H1 (cell line): Measurements from ENCODE around the gene RAB31. TPM values are rescaled to one million over a fixed set of nuclear protein-coding genes. Genes with fewer than 3 reads are reported as not detected.

ENCODE experiments used
- CTCF ChIA-PET: fragments of 300-600 bp; sonication (Branson Sonifier 250); formaldehyde crosslinking; loops from one replicate; lab custom pipeline; 2021; ENCODE audit not compliant: partially characterized antibody; lab: Charles Lee
- POLR2A ChIA-PET: fragments of 300-600 bp; sonication (Branson Sonifier 250); formaldehyde crosslinking; loops from one replicate; lab custom pipeline; 2021; ENCODE audit warnings: inconsistent platforms; ENCODE audit not compliant: partially characterized antibody; lab: Charles Lee
- DNase-seq, 2 experiments: peaks; one replicate each; pipeline versions ENCODE4 v3.0.0 to v3.0.0-alpha.2; 2010 to 2022; ENCODE audit warnings: low spot score in 2 of 2, low read depth in 1 of 2, mixed read lengths in 1 of 2
- FAIRE-seq: peaks from 2 replicates; lab custom pipeline; 2011; peaks lifted over from hg19 to GRCh38; lab: Jason Lieb, UNC
- H2AFZ ChIP-seq: 2 replicates; pipeline ENCODE4 v1.8.1; 2012; ENCODE audit warnings: low read length, inconsistent platforms
- H2AK5ac ChIP-seq: 2 replicates; pipeline ENCODE4 v1.6.1; 2013; ENCODE audit warnings: low read depth, low read length
- H2BK120ac ChIP-seq: replicated peaks from 2 replicates; pipeline ENCODE3; 2013; ENCODE audit warnings: low read depth, low read length, inconsistent platforms
- H2BK12ac ChIP-seq: 2 replicates; pipeline ENCODE4 v1.6.1; 2013; ENCODE audit warnings: low read depth, low read length
- H2BK15ac ChIP-seq: 2 replicates; pipeline ENCODE4 v1.6.1; 2013; ENCODE audit warnings: low read length
- H2BK20ac ChIP-seq: 2 replicates; pipeline ENCODE4 v1.6.1; 2013; ENCODE audit warnings: low read length
- H2BK5ac ChIP-seq: 2 replicates; pipeline ENCODE4 v1.6.1; 2013; ENCODE audit warnings: low read depth, low read length
- H3K14ac ChIP-seq: 2 replicates; pipeline ENCODE4 v1.6.1; 2013; ENCODE audit warnings: inconsistent platforms; ENCODE audit not compliant: insufficient read length
- H3K18ac ChIP-seq: 2 replicates; pipeline ENCODE4 v1.6.1; 2013; ENCODE audit warnings: low read length; ENCODE audit errors: extremely low read depth
- H3K23ac ChIP-seq: 2 replicates; pipeline ENCODE4 v1.6.1; 2013; ENCODE audit warnings: inconsistent platforms; ENCODE audit not compliant: insufficient read length
- H3K23me2 ChIP-seq: 2 replicates; pipeline ENCODE4 v1.6.1; 2013; ENCODE audit warnings: low read depth, low read length
- H3K27ac ChIP-seq: 2 replicates; pipeline ENCODE4 v1.6.1; 2011; ENCODE audit warnings: low read depth, low read length, inconsistent platforms
- H3K27me3 ChIP-seq, 4 experiments: replicated peaks in 1 of 4; 1 replicate in 1 of 4; 2 replicates in 3 of 4; pipeline versions ENCODE4 v1.6.1 to v1.8.1; 2011 to 2013; ENCODE audit warnings: low read length in 3 of 4, mild to moderate bottlenecking in 3 of 4, inconsistent platforms in 2 of 4, mixed read lengths in 2 of 4, moderate library complexity in 1 of 4; ENCODE audit not compliant: control insufficient read depth in 3 of 4, insufficient read depth in 3 of 4; ENCODE audit errors: extremely low read depth in 1 of 4
- H3K36me3 ChIP-seq, 4 experiments: 2 replicates each; pipeline versions ENCODE4 v1.6.1 to v1.8.1; 2011 to 2013; ENCODE audit warnings: mild to moderate bottlenecking in 4 of 4, low read length in 3 of 4, moderate library complexity in 2 of 4, control low read depth in 1 of 4, inconsistent platforms in 1 of 4; ENCODE audit not compliant: insufficient read depth in 4 of 4, control insufficient read depth in 2 of 4
- H3K4ac ChIP-seq: replicated peaks from 2 replicates; pipeline ENCODE3; 2013; ENCODE audit warnings: low read length, low read depth, mixed read lengths, inconsistent platforms; ENCODE audit not compliant: insufficient read length
- H3K4me1 ChIP-seq, 4 experiments: replicated peaks in 1 of 4; 1 replicate in 1 of 4; 2 replicates in 3 of 4; pipeline versions ENCODE4 v1.6.1 to v1.8.1; 2011 to 2013; ENCODE audit warnings: low read length in 3 of 4, inconsistent platforms in 2 of 4, mixed read lengths in 1 of 4; ENCODE audit not compliant: insufficient read depth in 4 of 4, control insufficient read depth in 3 of 4
- H3K4me2 ChIP-seq, 2 experiments: 2 replicates each; pipeline versions ENCODE4 v1.6.1 to v1.8.1; 2011 to 2013; ENCODE audit warnings: low read depth in 2 of 2, low read length in 2 of 2, control low read depth in 1 of 2, inconsistent platforms in 1 of 2, mild to moderate bottlenecking in 1 of 2; ENCODE audit not compliant: insufficient read depth in 1 of 2
- H3K4me3 ChIP-seq, 4 experiments: fragments of 200-600, 300-600 bp in 1 of 4; sonication (generic), shearing (Covaris generic), sonication (Bioruptor Twin) in 1 of 4; 2 replicates each; pipeline versions ENCODE4 v1.5.1 to v1.8.1; 2011 to 2016; ENCODE audit warnings: low read length in 4 of 4, low read depth in 3 of 4, control low read depth in 2 of 4, inconsistent platforms in 2 of 4, mild to moderate bottlenecking in 2 of 4, mixed read lengths in 1 of 4, moderate library complexity in 1 of 4; ENCODE audit not compliant: insufficient read depth in 2 of 4; ENCODE audit errors: extremely low read depth in 1 of 4
- H3K56ac ChIP-seq: replicated peaks from 2 replicates; pipeline ENCODE3; 2013; ENCODE audit warnings: low read depth, mild to moderate bottlenecking, mixed read lengths, low read length, inconsistent platforms; ENCODE audit not compliant: insufficient read length
- H3K79me1 ChIP-seq: 2 replicates; pipeline ENCODE4 v1.6.1; 2013; ENCODE audit warnings: low read depth, low read length, control low read depth
- H3K79me2 ChIP-seq, 2 experiments: 2 replicates each; pipeline versions ENCODE4 v1.6.1 to v1.8.1; 2012 to 2013; ENCODE audit warnings: low read length in 2 of 2, mild to moderate bottlenecking in 2 of 2, inconsistent platforms in 1 of 2; ENCODE audit not compliant: insufficient read depth in 2 of 2, control insufficient read depth in 1 of 2
- H3K9ac ChIP-seq, 4 experiments: replicated peaks in 1 of 4; 1 replicate in 1 of 4; 2 replicates in 3 of 4; pipeline versions ENCODE4 v1.6.1 to v1.8.1; 2011 to 2013; ENCODE audit warnings: low read depth in 3 of 4, low read length in 3 of 4, control low read depth in 2 of 4, mild to moderate bottlenecking in 2 of 4, moderate library complexity in 2 of 4, inconsistent platforms in 1 of 4; ENCODE audit errors: extremely low read depth in 1 of 4
- H3K9me3 ChIP-seq, 2 experiments: 2 replicates each; pipeline versions ENCODE4 v1.6.1 to v1.8.1; 2012 to 2013; ENCODE audit warnings: mild to moderate bottlenecking in 2 of 2, moderate library complexity in 2 of 2, control low read depth in 1 of 2, inconsistent platforms in 1 of 2, low read depth in 1 of 2, low read length in 1 of 2, mixed read lengths in 1 of 2; ENCODE audit not compliant: insufficient read depth in 2 of 2
- H4K20me1 ChIP-seq, 2 experiments: replicated peaks in 1 of 2; 2 replicates each; pipeline versions ENCODE3 to v1.8.1; 2011 to 2013; ENCODE audit warnings: inconsistent platforms in 2 of 2, low read length in 2 of 2, mild to moderate bottlenecking in 1 of 2; ENCODE audit not compliant: insufficient read depth in 2 of 2, control insufficient read depth in 1 of 2
- H4K5ac ChIP-seq: 2 replicates; pipeline ENCODE4 v1.6.1; 2013; ENCODE audit warnings: low read length, low read depth, mixed read lengths, inconsistent platforms; ENCODE audit not compliant: insufficient read length
- H4K8ac ChIP-seq: 2 replicates; pipeline ENCODE4 v1.8.0; 2013; ENCODE audit warnings: mild to moderate bottlenecking, moderate library complexity, low read length, inconsistent platforms; ENCODE audit not compliant: insufficient read depth; ENCODE audit errors: extremely low read depth
- H4K91ac ChIP-seq: replicated peaks from 2 replicates; pipeline ENCODE3; 2013; ENCODE audit warnings: low read length, mixed read lengths, inconsistent platforms; ENCODE audit not compliant: insufficient read length
- ATF3 ChIP-seq: IDR thresholded peaks from 2 replicates; pipeline ENCODE4 v1.6.1; 2011; ENCODE audit warnings: low read depth, mild to moderate bottlenecking, low read length; ENCODE audit not compliant: insufficient read depth
- CTBP2 ChIP-seq: IDR thresholded peaks from 2 replicates; pipeline ENCODE4 v1.7.0; 2011; ENCODE audit warnings: borderline replicate concordance, mild to moderate bottlenecking, moderate library complexity, mixed read lengths, low read length; ENCODE audit not compliant: insufficient read depth, insufficient read length
- EGR1 ChIP-seq: IDR thresholded peaks from 2 replicates; pipeline ENCODE4 v1.6.1; 2011; ENCODE audit warnings: low read depth, low read length, borderline replicate concordance
- FOSL1 ChIP-seq: IDR thresholded peaks from 2 replicates; pipeline ENCODE4 v1.6.1; 2011; ENCODE audit warnings: mild to moderate bottlenecking, low read depth, low read length, moderate library complexity; ENCODE audit not compliant: insufficient read depth
- KDM4A ChIP-seq: IDR thresholded peaks from one replicate; pipeline ENCODE4 v1.7.1; 2012; ENCODE audit warnings: low read depth, mild to moderate bottlenecking, moderate library complexity, low read length, inconsistent platforms; ENCODE audit not compliant: severe bottlenecking
- NANOG ChIP-seq: IDR thresholded peaks from 2 replicates; pipeline ENCODE4 v1.6.1; 2011; ENCODE audit warnings: low read length, low read depth, mild to moderate bottlenecking, inconsistent platforms; ENCODE audit not compliant: insufficient read depth, poor library complexity, severe bottlenecking
- POU5F1 ChIP-seq: IDR thresholded peaks from 2 replicates; pipeline ENCODE4 v1.6.1; 2011; ENCODE audit warnings: low read depth, mild to moderate bottlenecking, low read length, moderate library complexity
- RAD21 ChIP-seq, 2 experiments: IDR thresholded peaks in 1 of 2; conservative IDR thresholded peaks in 1 of 2; 2 replicates each; pipeline ENCODE4 v1.6.1; 2011; ENCODE audit warnings: low read depth in 2 of 2, low read length in 2 of 2, improper control_type of control experiment in 1 of 2, inconsistent platforms in 1 of 2, mild to moderate bottlenecking in 1 of 2, moderate library complexity in 1 of 2
- SIN3A ChIP-seq, 2 experiments: IDR thresholded peaks in 1 of 2; conservative IDR thresholded peaks in 1 of 2; 2 replicates each; pipeline ENCODE4 v1.6.1; 2011 to 2012; ENCODE audit warnings: low read length in 2 of 2, improper control_type of control experiment in 1 of 2, low read depth in 1 of 2, mild to moderate bottlenecking in 1 of 2
- SP2 ChIP-seq: IDR thresholded peaks from 2 replicates; pipeline ENCODE4 v1.6.1; 2012; ENCODE audit warnings: mild to moderate bottlenecking, low read length, inconsistent platforms
- TBP ChIP-seq: IDR thresholded peaks from 2 replicates; pipeline ENCODE4 v1.6.1; 2011; ENCODE audit warnings: low read depth, low read length, improper control_type of control experiment
- YY1 ChIP-seq: IDR thresholded peaks from 2 replicates; pipeline ENCODE4 v1.6.1; 2011; ENCODE audit warnings: low read depth, mild to moderate bottlenecking, low read length
- WGBS, 2 experiments: shearing (Covaris generic) in 1 of 2; methylation state at CpG; one replicate each; pipeline versions ENCODE4 v1.1.6 to v1.1.7; 2013 to 2015; ENCODE audit warnings: low lambda C conversion rate in 2 of 2, mixed read lengths in 2 of 2, inconsistent platforms in 1 of 2, low coverage in 1 of 2, missing lambda C conversion rate in 1 of 2; ENCODE audit not compliant: insufficient replicate concordance in 2 of 2, insufficient coverage in 1 of 2, insufficient read length in 1 of 2; ENCODE audit errors: extremely low coverage in 1 of 2, missing lambda C conversion rate in 1 of 2; 5-methylcytosine and 5-hydroxymethylcytosine counted together
- polyA plus RNA-seq, 7 experiments: library from polyadenylated mRNA; depleted of rRNA in 3 of 7; stranded (reverse) in 5 of 7; unstranded in 2 of 7; fragments of >200 nt in 5 of 7; fragments of 200-250 nt in 2 of 7; gene quantifications; 1 replicate in 5 of 7; 2 replicates in 1 of 7; 4 replicates in 1 of 7; pipeline versions ENCODE4 v1.2.1 to v1.2.3, GENCODE V29; 2011 to 2013; ENCODE audit warnings: missing spikeins in 2 of 7, mixed read lengths in 2 of 7
- total RNA-seq: library from RNA; stranded (reverse); fragmentation: NEBNext Ultra II Directional; extraction: Animal tissue kit (Norgen Biotek cat#: 25700); gene quantifications from 2 replicates; pipeline ENCODE4 v1.2.1, GENCODE V29; 2021

The RAB31 gene
- total and polyA plus RNA-seq, 2 of the 8 experiments (the other 6 are each of a cell fraction or from before 2014, with no cell fraction given) = 15.2 to 40.9 TPM

GRCh38 chr18:9787712-9788111, 79.6 kb downstream of the RAB31 start:
- Histone ChIP-seq H3K23ac (no peak overlapping the region), H3K4me3 (no peak overlapping the region), H2AK5ac (no peak overlapping the region), H2BK12ac (no peak overlapping the region), H3K79me1 (no peaks in the 10 kb centered on the region), H3K27me3 (no peaks in the 10 kb centered on the region), H2BK15ac (no peak overlapping the region), H3K4me1 (no peaks in the 10 kb centered on the region), H3K9me3 (no peaks in the 10 kb centered on the region), H3K79me2 (no peaks in the 10 kb centered on the region), H3K23me2 (no peaks in the 10 kb centered on the region), H2BK120ac (no peak overlapping the region), H3K18ac (no peak overlapping the region), H3K36me3 (no peaks in the 10 kb centered on the region), H4K91ac (no peak overlapping the region), H3K56ac (no peak overlapping the region), H3K14ac (no peak overlapping the region), H4K8ac (no peak overlapping the region), H2AFZ (no peak overlapping the region), H4K20me1 (no peaks in the 10 kb centered on the region), H3K9ac (no peak overlapping the region), H3K4me2 (no peak overlapping the region), H2BK5ac (no peak overlapping the region), H4K5ac (no peak overlapping the region), H3K27ac (no peak overlapping the region), H2BK20ac (no peak overlapping the region), H3K4ac (no peak overlapping the region)
- FAIRE-seq = no peak
- ChIA-PET CTCF (interaction anchor here (1.7 kb wide), 1 partner anchor 213 kb away, joined by 6 read pairs; no protein-coding TSS in a partner anchor), POLR2A (no interaction called here)
- 82% methylated on average over 6 of the region's 6 CpGs; no CpG with 5 or more reads in 1 of the 2 experiments for WGBS, 2 experiments
- no peak for DNase-seq
- no peak for TF ChIP-seq ATF3
- no peak for TF ChIP-seq NANOG
- no peak for TF ChIP-seq CTBP2
- no peak for TF ChIP-seq POU5F1
- no peak for TF ChIP-seq FOSL1
- no peak for TF ChIP-seq TBP
- no peak for TF ChIP-seq SIN3A (conservative IDR thresholded peaks at IDR 0.05 in 1 of 2, IDR thresholded peaks at IDR 0.05 in 1 of 2; ENCODE audit: low read depth in 1 of 2, low read length in 2 of 2)
- TF ChIP-seq YY1 = no peak
- TF ChIP-seq KDM4A = no peak
- no peak for TF ChIP-seq EGR1
- TF ChIP-seq SP2 = no peak
- no peak for TF ChIP-seq RAD21 (IDR thresholded peaks at IDR 0.05 in 1 of 2, conservative IDR thresholded peaks at IDR 0.05 in 1 of 2; ENCODE audit: low read depth in 2 of 2, low read length in 2 of 2)
